ENCODE measurements around the gene AASDH. TPM values are rescaled to one million over a fixed set of nuclear protein-coding genes. Genes with fewer than 3 reads are reported as not detected.

AASDH gene
- total RNA-seq, 1 experiment from 2014 or later = 5.4 TPM

- Histone ChIP-seq H3K4me1 (ENCODE audit: control insufficient read depth, insufficient read depth, low read length) (peaks cover 9% of the 10 kb centered on the region), H3K4me3 (ENCODE audit: low read depth in 2 of 2, low read length in 2 of 2) (peak overlapping the region in 1 of 2 experiments; percentile 18; a peak in 1 of 4 replicates), H3K9me3 (ENCODE audit: control insufficient read depth, insufficient read depth, low read depth, low read length) (no peaks in the 10 kb centered on the region), H3K36me3 (ENCODE audit: control insufficient read depth, insufficient read depth, low read length) (no peaks in the 10 kb centered on the region), H3K27ac (ENCODE audit: low read length) (peak overlapping the region; percentile 36; the same call in 1 of the 2 replicates), H3K27me3 (ENCODE audit: control insufficient read depth, insufficient read depth, low read length) (no peaks in the 10 kb centered on the region)
- CTCF ChIA-PET = no interaction called here
- in situ Hi-C loops (cut with HindIII; ENCODE audit: low pct_unique_long_range_greater_than_20kb, low sequenced_read_pairs) (no loop called here), intact Hi-C loops (cut with micrococcal nuclease; ENCODE audit: unreplicated experiment) (no loop called here)
- POLR2A ChIA-PET = no interaction called here
- no TSS peak for BruUV-seq (replicated peaks)
- TF ChIP-seq TCF7L2 (IDR thresholded peaks at IDR 0.05; ENCODE audit: low read depth, low read length) (no peak), CTCF (IDR thresholded peaks at IDR 0.05) (no peak), SIN3A (IDR thresholded peaks at IDR 0.05; ENCODE audit: borderline replicate concordance, insufficient read depth, low read depth, low read length) (no peak)
- TF ChIP-seq, protein P1, sequence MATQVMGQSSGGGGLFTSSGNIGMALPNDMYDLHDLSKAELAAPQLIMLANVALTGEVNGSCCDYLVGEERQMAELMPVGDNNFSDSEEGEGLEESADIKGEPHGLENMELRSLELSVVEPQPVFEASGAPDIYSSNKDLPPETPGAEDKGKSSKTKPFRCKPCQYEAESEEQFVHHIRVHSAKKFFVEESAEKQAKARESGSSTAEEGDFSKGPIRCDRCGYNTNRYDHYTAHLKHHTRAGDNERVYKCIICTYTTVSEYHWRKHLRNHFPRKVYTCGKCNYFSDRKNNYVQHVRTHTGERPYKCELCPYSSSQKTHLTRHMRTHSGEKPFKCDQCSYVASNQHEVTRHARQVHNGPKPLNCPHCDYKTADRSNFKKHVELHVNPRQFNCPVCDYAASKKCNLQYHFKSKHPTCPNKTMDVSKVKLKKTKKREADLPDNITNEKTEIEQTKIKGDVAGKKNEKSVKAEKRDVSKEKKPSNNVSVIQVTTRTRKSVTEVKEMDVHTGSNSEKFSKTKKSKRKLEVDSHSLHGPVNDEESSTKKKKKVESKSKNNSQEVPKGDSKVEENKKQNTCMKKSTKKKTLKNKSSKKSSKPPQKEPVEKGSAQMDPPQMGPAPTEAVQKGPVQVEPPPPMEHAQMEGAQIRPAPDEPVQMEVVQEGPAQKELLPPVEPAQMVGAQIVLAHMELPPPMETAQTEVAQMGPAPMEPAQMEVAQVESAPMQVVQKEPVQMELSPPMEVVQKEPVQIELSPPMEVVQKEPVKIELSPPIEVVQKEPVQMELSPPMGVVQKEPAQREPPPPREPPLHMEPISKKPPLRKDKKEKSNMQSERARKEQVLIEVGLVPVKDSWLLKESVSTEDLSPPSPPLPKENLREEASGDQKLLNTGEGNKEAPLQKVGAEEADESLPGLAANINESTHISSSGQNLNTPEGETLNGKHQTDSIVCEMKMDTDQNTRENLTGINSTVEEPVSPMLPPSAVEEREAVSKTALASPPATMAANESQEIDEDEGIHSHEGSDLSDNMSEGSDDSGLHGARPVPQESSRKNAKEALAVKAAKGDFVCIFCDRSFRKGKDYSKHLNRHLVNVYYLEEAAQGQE (IDR thresholded peaks at IDR 0.05; ENCODE audit: insufficient read depth in 1 of 2, low read depth in 2 of 2, low read length in 1 of 2) = no peak
- ATAC-seq (no peak), DNase-seq (ENCODE audit: low read depth, low spot score) (no peak)
Measured at GRCh38 chr4:56414135-56414670, 26.9 kb upstream of the AASDH start.

DNA sequence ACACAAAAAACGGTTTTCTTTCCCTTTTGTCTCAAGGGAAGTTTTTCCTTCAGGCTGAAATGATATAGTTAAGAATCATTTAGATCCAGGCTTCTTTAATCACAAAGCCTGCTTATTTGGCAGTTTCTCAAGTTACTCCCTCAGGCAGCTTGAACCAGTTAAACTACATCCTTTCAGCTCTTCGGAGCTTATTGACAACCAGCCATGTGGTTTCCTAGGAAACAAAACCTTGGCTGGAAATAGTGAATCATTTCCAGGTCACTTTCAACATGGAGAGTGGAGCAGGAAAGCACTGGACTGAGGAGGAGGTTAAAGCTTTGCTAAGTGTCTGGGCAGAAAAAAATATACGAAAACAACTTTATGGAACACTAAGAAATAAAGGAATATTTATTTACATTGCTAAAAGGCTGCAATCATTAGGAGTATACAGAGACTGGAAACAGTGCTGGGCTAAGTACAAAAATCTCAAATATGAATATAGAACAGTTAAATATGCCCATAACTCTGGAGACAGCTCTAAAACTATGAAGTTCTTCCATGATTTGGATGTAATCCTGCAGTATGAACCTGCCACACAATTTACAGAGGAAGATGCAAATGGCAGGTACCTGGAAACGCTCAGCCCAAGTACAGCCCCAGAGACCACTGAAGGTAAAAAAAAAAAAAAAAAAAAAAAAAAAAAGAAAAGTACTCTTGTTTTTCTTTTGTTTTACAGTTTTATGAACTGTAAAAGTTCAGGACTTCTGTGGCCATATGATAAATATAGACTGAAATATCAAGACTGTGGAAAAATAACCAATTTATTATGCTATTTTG lies 23.2 kb upstream of the AASDH start:
- Histone ChIP-seq H3K27ac (ENCODE audit: low read length) (peak overlapping the region; percentile 29; the same call in 1 of the 2 replicates), H3K4me3 (ENCODE audit: low read depth in 2 of 2, low read length in 2 of 2) (peak overlapping the region in 1 of 2 experiments; percentile 23; a peak in 2 of 4 replicates), H3K36me3 (ENCODE audit: control insufficient read depth, insufficient read depth, low read length) (peaks cover 7% of the 10 kb centered on the region; the same call in 1 of the 2 replicates), H3K9me3 (ENCODE audit: control insufficient read depth, insufficient read depth, low read depth, low read length) (no peaks in the 10 kb centered on the region), H3K4me1 (ENCODE audit: control insufficient read depth, insufficient read depth, low read length) (peaks cover 9% of the 10 kb centered on the region), H3K27me3 (ENCODE audit: control insufficient read depth, insufficient read depth, low read length) (no peaks in the 10 kb centered on the region)
- intact Hi-C loops (cut with micrococcal nuclease; ENCODE audit: unreplicated experiment) (no loop called here), in situ Hi-C loops (cut with HindIII; ENCODE audit: low pct_unique_long_range_greater_than_20kb, low sequenced_read_pairs) (no loop called here)
- POLR2A ChIA-PET = interaction anchor here (0.6 to 0.8 kb wide), 2 partner anchors 24 to 59 kb away, joined by 3 to 11 read pairs; no protein-coding TSS in a partner anchor
- TF ChIP-seq, protein P1 (IDR thresholded peaks at IDR 0.05; ENCODE audit: insufficient read depth in 1 of 2, low read depth in 2 of 2, low read length in 1 of 2) = no peak
- TF ChIP-seq TCF7L2 (IDR thresholded peaks at IDR 0.05; ENCODE audit: low read depth, low read length) (no peak), POLR2AphosphoS5 (IDR thresholded peaks at IDR 0.05; ENCODE audit: low read depth, low read length) (no peak), SIN3A (IDR thresholded peaks at IDR 0.05; ENCODE audit: borderline replicate concordance, insufficient read depth, low read depth, low read length) (no peak), CTCF (IDR thresholded peaks at IDR 0.05) (no peak)
- BruUV-seq (replicated peaks) = no TSS peak
- CTCF ChIA-PET = no interaction called here
- DNase-seq (ENCODE audit: low read depth, low spot score) (no peak), ATAC-seq (peak; percentile 82; the same call in 1 of the 2 replicates)

Data from Panc1 (cell line).